Esophagus muscularis mucosa (tissue), 4 donors: Measurements from ENCODE around the gene GPR22. TPM values are rescaled to one million over a fixed set of nuclear protein-coding genes. Genes with fewer than 3 reads are reported as not detected.

Experiments
- DNase-seq: peaks from one replicate; pipeline ENCODE4 v3.0.0-alpha.2; 2017; ENCODE audit errors: extremely low spot score
- H3K27ac ChIP-seq, 4 donors: fragments of 200-600 bp; sonication (generic); replicated peaks in 1 of 4; 1 replicate in 3 of 4; 2 replicates in 1 of 4; pipeline ENCODE4 v1.5.1; 2016 to 2019; ENCODE audit warnings: mild to moderate bottlenecking in 1 of 4
- H3K27me3 ChIP-seq, 4 donors: fragments of 200-600 bp; sonication (generic); one replicate each; pipeline versions ENCODE4 v1.5.1 to v1.6.0; 2016 to 2019
- H3K36me3 ChIP-seq, 4 donors: fragments of 200-600 bp; sonication (generic); one replicate each; pipeline ENCODE4 v1.5.1; 2016 to 2019
- H3K4me1 ChIP-seq, 4 donors: fragments of 200-600 bp; sonication (generic); one replicate each; pipeline ENCODE4 v1.5.1; 2016 to 2019
- H3K4me3 ChIP-seq, 4 donors: fragments of 200-600 bp; sonication (generic); 1 replicate in 2 of 4; 2 replicates in 2 of 4; pipeline ENCODE4 v1.5.1; 2016 to 2019; ENCODE audit warnings: mild to moderate bottlenecking in 4 of 4, moderate library complexity in 1 of 4
- H3K9me3 ChIP-seq, 4 donors: fragments of 200-600 bp; sonication (generic); 1 replicate in 3 of 4; 2 replicates in 1 of 4; pipeline ENCODE4 v1.5.1; 2016 to 2019
- CTCF ChIP-seq, 3 experiments: fragments of 200-600 bp in 2 of 3; fragments of 450-650 bp in 1 of 3; sonication (generic) in 2 of 3; IDR thresholded peaks; one replicate each; pipeline ENCODE4 v1.5.1; 2017 to 2019; ENCODE audit warnings: antibody characterized with exemption in 3 of 3, mild to moderate bottlenecking in 2 of 3, moderate library complexity in 1 of 3
- EP300 ChIP-seq: sonication (generic); formaldehyde crosslinking; IDR thresholded peaks from one replicate; pipeline ENCODE4 v1.6.1; 2017; ENCODE audit warnings: antibody characterized with exemption
- POLR2A ChIP-seq: fragments of 450-650 bp; IDR thresholded peaks from one replicate; pipeline ENCODE4 v1.6.1; 2017; ENCODE audit warnings: antibody characterized with exemption, moderate library complexity, mild to moderate bottlenecking, low read depth
- POLR2AphosphoS5 ChIP-seq, 2 donors: sonication (generic); formaldehyde crosslinking; IDR thresholded peaks; one replicate each; pipeline ENCODE4 v1.6.1; 2017; ENCODE audit warnings: antibody characterized with exemption in 2 of 2
- WGBS: methylation state at CpG from one replicate; pipeline ENCODE4 v1.1.5; 2018; 5-methylcytosine and 5-hydroxymethylcytosine counted together
- intact Hi-C: fragments of 100-400 bp; cut with DNase I; formaldehyde crosslinking; loops from one replicate; pipeline ENCODE4 v1.15.1; 2023
- small RNA-seq, 3 donors: library from RNA; depleted of rRNA; stranded (forward); fragments of <200 nt; gene quantifications; one replicate each; pipeline ENCODE3, GENCODE V24; 2016
- total RNA-seq, 4 donors: library from RNA; depleted of rRNA; stranded (reverse); fragments of >200 nt; gene quantifications; one replicate each; pipeline versions ENCODE4 v1.1.0 to v1.2.1, GENCODE V29; 2016

The GPR22 gene
- total RNA-seq, 4 donors from 2014 or later, result 0.33 TPM; not detected in 3

- H3K27me3 ChIP-seq, result no peaks in the 10 kb centered on the region
- H3K4me3 ChIP-seq, result no peak overlapping the region
- H3K27ac ChIP-seq, result no peak overlapping the region
- H3K36me3 ChIP-seq, result peaks cover 0 to 4% (median 0%) of the 10 kb centered on the region in 4 donors
- no peaks in the 10 kb centered on the region for H3K9me3 ChIP-seq
- no peak for DNase-seq
- peaks cover 0 to 10% (median 6%) of the 10 kb centered on the region in 4 donors for H3K4me1 ChIP-seq
- TF ChIP-seq POLR2A (no peak), EP300 (no peak), CTCF (IDR thresholded peaks at IDR 0.05) (no peak), POLR2AphosphoS5 (IDR thresholded peaks at IDR 0.05) (no peak)
- intact Hi-C loops, result no loop called here
Observed at GRCh38 chr7:107503687-107504086, 33.8 kb downstream of the GPR22 start.

GRCh38 chr7:107505362-107505761 is 35.5 kb downstream of the GPR22 start:
- peaks cover 0 to 10% (median 6%) of the 10 kb centered on the region in 4 donors for H3K4me1 ChIP-seq
- H3K4me3 ChIP-seq, result no peak overlapping the region
- no peaks in the 10 kb centered on the region for H3K27me3 ChIP-seq
- H3K36me3 ChIP-seq, result peaks cover 0 to 4% (median 0%) of the 10 kb centered on the region in 4 donors
- no peaks in the 10 kb centered on the region for H3K9me3 ChIP-seq
- TF ChIP-seq POLR2A (no peak), CTCF (IDR thresholded peaks at IDR 0.05) (no peak), EP300 (no peak), POLR2AphosphoS5 (IDR thresholded peaks at IDR 0.05) (no peak)
- intact Hi-C loops, result no loop called here
- no peak overlapping the region for H3K27ac ChIP-seq
- 100% methylated on average over 1 of the region's 1 CpG for WGBS
- DNase-seq, result no peak

GRCh38 chr7:107505997-107506673 is 36.3 kb downstream of the GPR22 start:
- no peak for DNase-seq
- no peaks in the 10 kb centered on the region for H3K9me3 ChIP-seq
- TF ChIP-seq EP300 (no peak), CTCF (IDR thresholded peaks at IDR 0.05) (no peak), POLR2AphosphoS5 (IDR thresholded peaks at IDR 0.05) (no peak), POLR2A (no peak)
- peaks cover 0 to 4% (median 0%) of the 10 kb centered on the region in 4 donors for H3K36me3 ChIP-seq
- peaks cover 0 to 10% (median 4%) of the 10 kb centered on the region in 4 donors for H3K4me1 ChIP-seq
- no peak overlapping the region for H3K4me3 ChIP-seq
- 100% methylated on average over 2 of the region's 2 CpGs for WGBS
- no peak overlapping the region for H3K27ac ChIP-seq
- intact Hi-C loops, result no loop called here
- no peaks in the 10 kb centered on the region for H3K27me3 ChIP-seq

- Histone ChIP-seq H3K27ac (no peak overlapping the region), H3K4me3 (no peak overlapping the region), H3K36me3 (peaks cover 0 to 4% (median 0%) of the 10 kb centered on the region in 4 donors), H3K27me3 (no peaks in the 10 kb centered on the region), H3K9me3 (no peaks in the 10 kb centered on the region), H3K4me1 (peaks cover 0 to 10% (median 4%) of the 10 kb centered on the region in 4 donors)
- no peak for TF ChIP-seq EP300
- DNase-seq, result no peak
- 87% methylated on average over 6 of the region's 7 CpGs for WGBS
- intact Hi-C loops, result no loop called here
Observed at GRCh38 chr7:107506674-107507339, 37.0 kb downstream of the GPR22 start.

Small RNA genes within 50 kb of the gene (small RNA-seq; reads per million reads assigned to genes)
- gene AC002381.1, result 0 reads per million in 3 donors

Other genes with a start within 250 kb of the GPR22 start
- 10 to 100 TPM; 20.3 to 33.4 (median 24.9) TPM for gene COG5, start 93.9 kb downstream of the GPR22 start, total RNA-seq
- gene DUS4L, start 93.9 kb downstream of the GPR22 start, total RNA-seq, result 1 to 10 TPM; 3.6 to 7.5 (median 6.6) TPM
- gene BCAP29, start 110.2 kb downstream of the GPR22 start, total RNA-seq, result 100 to 1,000 TPM in 2 of 4 donors, 10 to 100 TPM in 2; 89.8 to 116 (median 107) TPM
- 1 to 10 TPM in 1 of 4 donors, under 1 TPM in 3; 0.17 to 1.2 (median 0.46) TPM for gene SLC26A4, start 190.8 kb downstream of the GPR22 start, total RNA-seq